ENCODE measurements around the gene PRRG2.

DNA sequence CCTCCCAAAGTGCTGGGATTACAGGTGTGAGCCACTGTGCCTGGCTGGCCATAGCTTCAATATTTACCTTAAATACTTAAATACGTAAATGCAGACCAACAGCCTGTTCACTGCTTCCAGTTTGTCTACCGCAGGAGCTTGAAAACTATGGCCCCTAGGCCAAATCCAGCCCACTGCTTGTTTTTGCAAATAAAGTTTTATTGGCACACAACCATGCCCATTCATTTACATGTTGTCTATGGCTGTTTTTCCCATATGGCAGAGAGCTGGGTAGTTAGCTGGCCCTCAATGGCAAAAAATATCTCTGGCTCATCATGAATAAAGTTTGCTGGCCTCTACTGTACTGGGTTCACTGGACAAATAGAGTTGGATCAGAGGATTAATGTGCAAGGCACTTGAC lies 21.7 kb downstream of the PRRG2 start:
- TF ChIP-seq, protein P1, sequence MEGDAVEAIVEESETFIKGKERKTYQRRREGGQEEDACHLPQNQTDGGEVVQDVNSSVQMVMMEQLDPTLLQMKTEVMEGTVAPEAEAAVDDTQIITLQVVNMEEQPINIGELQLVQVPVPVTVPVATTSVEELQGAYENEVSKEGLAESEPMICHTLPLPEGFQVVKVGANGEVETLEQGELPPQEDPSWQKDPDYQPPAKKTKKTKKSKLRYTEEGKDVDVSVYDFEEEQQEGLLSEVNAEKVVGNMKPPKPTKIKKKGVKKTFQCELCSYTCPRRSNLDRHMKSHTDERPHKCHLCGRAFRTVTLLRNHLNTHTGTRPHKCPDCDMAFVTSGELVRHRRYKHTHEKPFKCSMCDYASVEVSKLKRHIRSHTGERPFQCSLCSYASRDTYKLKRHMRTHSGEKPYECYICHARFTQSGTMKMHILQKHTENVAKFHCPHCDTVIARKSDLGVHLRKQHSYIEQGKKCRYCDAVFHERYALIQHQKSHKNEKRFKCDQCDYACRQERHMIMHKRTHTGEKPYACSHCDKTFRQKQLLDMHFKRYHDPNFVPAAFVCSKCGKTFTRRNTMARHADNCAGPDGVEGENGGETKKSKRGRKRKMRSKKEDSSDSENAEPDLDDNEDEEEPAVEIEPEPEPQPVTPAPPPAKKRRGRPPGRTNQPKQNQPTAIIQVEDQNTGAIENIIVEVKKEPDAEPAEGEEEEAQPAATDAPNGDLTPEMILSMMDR (conservative IDR thresholded peaks at IDR 0.05; ENCODE audit: low read depth, low read length), result no peak
- no peak for TF ChIP-seq EZH2 (IDR thresholded peaks at IDR 0.05; ENCODE audit: borderline replicate concordance, low read depth, low read length, poor library complexity, severe bottlenecking)
